ENCODE data around the gene JAM3.

Gene JAM3

GRCh38 chr11:134062265-134063123 lies 6.4 kb upstream of the JAM3 start:
- Histone ChIP-seq H3K4me2 (ENCODE audit: insufficient read depth, low read length) (no peak overlapping the region), H3K4me1 (ENCODE audit: insufficient read depth, low read length) (peaks cover 32% of the 10 kb centered on the region), H3K9me3 (ENCODE audit: insufficient read depth, low read length, severe bottlenecking) (no peaks in the 10 kb centered on the region), H3K4me3 (ENCODE audit: low read depth in 1 of 2, low read length in 2 of 2) (no peak overlapping the region), H3K36me3 (ENCODE audit: insufficient read depth, low read length) (no peaks in the 10 kb centered on the region), H3K27me3 (ENCODE audit: insufficient read depth, low read length, poor library complexity) (peaks cover 5% of the 10 kb centered on the region), H4K20me1 (ENCODE audit: insufficient read depth, low read length) (no peaks in the 10 kb centered on the region), H3K27ac (ENCODE audit: low read length) (no peak overlapping the region), H3K9ac (ENCODE audit: low read depth, low read length) (no peak overlapping the region), H2AFZ (ENCODE audit: low read depth, low read length) (no peak overlapping the region), H3K79me2 (ENCODE audit: insufficient read depth, low read length) (no peaks in the 10 kb centered on the region)
- ATAC-seq (ENCODE audit: insufficient read depth, low read depth): no peak
- no peak for DNase-seq
- no peak for TF ChIP-seq EZH2 (IDR thresholded peaks at IDR 0.05; ENCODE audit: borderline replicate concordance, low read depth, low read length, severe bottlenecking)
- TF ChIP-seq CTCF (IDR thresholded peaks at IDR 0.05; ENCODE audit: borderline replicate concordance, extremely low read depth, low read length, poor library complexity, severe bottlenecking): no peak

GRCh38 chr11:134063124-134063495 lies 5.8 kb upstream of the JAM3 start:
- Histone ChIP-seq H3K4me2 (ENCODE audit: insufficient read depth, low read length) (no peak overlapping the region), H3K27me3 (ENCODE audit: insufficient read depth, low read length, poor library complexity) (peaks cover 5% of the 10 kb centered on the region)
- DNase-seq: no peak

GRCh38 chr11:134063991-134064747 lies 4.7 kb upstream of the JAM3 start:
- Histone ChIP-seq H3K79me2 (ENCODE audit: insufficient read depth, low read length) (no peaks in the 10 kb centered on the region), H3K27me3 (ENCODE audit: insufficient read depth, low read length, poor library complexity) (peaks cover 5% of the 10 kb centered on the region), H3K9me3 (ENCODE audit: insufficient read depth, low read length, severe bottlenecking) (no peaks in the 10 kb centered on the region), H4K20me1 (ENCODE audit: insufficient read depth, low read length) (no peaks in the 10 kb centered on the region), H3K4me2 (ENCODE audit: insufficient read depth, low read length) (no peak overlapping the region), H3K27ac (ENCODE audit: low read length) (no peak overlapping the region), H3K9ac (ENCODE audit: low read depth, low read length) (no peak overlapping the region), H2AFZ (ENCODE audit: low read depth, low read length) (no peak overlapping the region), H3K4me3 (ENCODE audit: low read depth in 1 of 2, low read length in 2 of 2) (no peak overlapping the region), H3K4me1 (ENCODE audit: insufficient read depth, low read length) (peaks cover 21% of the 10 kb centered on the region), H3K36me3 (ENCODE audit: insufficient read depth, low read length) (no peaks in the 10 kb centered on the region)
- no peak for ATAC-seq (ENCODE audit: insufficient read depth, low read depth)
- no peak for TF ChIP-seq CTCF (IDR thresholded peaks at IDR 0.05; ENCODE audit: borderline replicate concordance, extremely low read depth, low read length, poor library complexity, severe bottlenecking)
- no peak for TF ChIP-seq EZH2 (IDR thresholded peaks at IDR 0.05; ENCODE audit: borderline replicate concordance, low read depth, low read length, severe bottlenecking)
- DNase-seq: no peak

More at GRCh38 chr11:134063124-134063495, 5.8 kb upstream of the JAM3 start:
- H3K4me3 ChIP-seq (ENCODE audit: low read depth in 1 of 2, low read length in 2 of 2): no peak overlapping the region
- no peaks in the 10 kb centered on the region for H3K36me3 ChIP-seq (ENCODE audit: insufficient read depth, low read length)
- no peaks in the 10 kb centered on the region for H3K79me2 ChIP-seq (ENCODE audit: insufficient read depth, low read length)
- TF ChIP-seq EZH2 (IDR thresholded peaks at IDR 0.05; ENCODE audit: borderline replicate concordance, low read depth, low read length, severe bottlenecking) (no peak), CTCF (IDR thresholded peaks at IDR 0.05; ENCODE audit: borderline replicate concordance, extremely low read depth, low read length, poor library complexity, severe bottlenecking) (no peak)
- H3K9ac ChIP-seq (ENCODE audit: low read depth, low read length): no peak overlapping the region
- no peaks in the 10 kb centered on the region for H4K20me1 ChIP-seq (ENCODE audit: insufficient read depth, low read length)
- no peaks in the 10 kb centered on the region for H3K9me3 ChIP-seq (ENCODE audit: insufficient read depth, low read length, severe bottlenecking)
- no peak overlapping the region for H2AFZ ChIP-seq (ENCODE audit: low read depth, low read length)
- H3K4me1 ChIP-seq (ENCODE audit: insufficient read depth, low read length): peaks cover 26% of the 10 kb centered on the region
- H3K27ac ChIP-seq (ENCODE audit: low read length): no peak overlapping the region
- no peak for ATAC-seq (ENCODE audit: insufficient read depth, low read depth)
